Measurements from ENCODE around the gene LTBP1. TPM values are rescaled to one million over a fixed set of nuclear protein-coding genes. Genes with fewer than 3 reads are reported as not detected.
"Not testable (repeated sequence)": the region's sequence is repeated elsewhere in the genome, so short reads cannot be mapped to it uniquely, and the experiment has no call there.

Gene LTBP1
- total RNA-seq, 2 donors from 2014 or later: 21.2 to 24.8 TPM

GRCh38 chr2:33350632-33351031 lies 403.9 kb downstream of the LTBP1 start:
- intact Hi-C loops (cut with DNase I, micrococcal nuclease): no loop called here
- ATAC-seq (peak; percentile 81), DNase-seq (no peak)

DNA sequence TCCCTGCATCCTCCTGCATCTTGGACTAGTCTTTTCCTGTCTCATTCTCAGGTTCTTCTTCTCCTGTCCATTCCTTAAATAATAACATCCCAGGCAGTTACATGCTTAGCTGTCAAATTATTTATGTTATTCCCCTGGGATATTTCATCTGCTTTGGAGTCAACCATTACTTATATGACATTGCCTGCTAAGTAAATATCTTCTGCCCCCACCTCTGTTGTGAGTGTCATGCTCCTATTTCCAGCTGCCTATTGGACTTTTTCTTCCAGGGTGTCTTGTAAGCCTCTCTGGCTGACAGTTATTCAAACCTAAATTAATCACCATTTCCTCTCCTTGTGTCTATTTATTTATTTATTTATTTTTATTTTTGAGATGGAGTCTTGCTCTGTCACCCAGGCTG lies 405.0 kb downstream of the LTBP1 start:
- ATAC-seq: no peak
- no peak for DNase-seq
- intact Hi-C loops (cut with DNase I, micrococcal nuclease): no loop called here

GRCh38 chr2:33354981-33355380 lies 408.2 kb downstream of the LTBP1 start:
- intact Hi-C loops (cut with DNase I, micrococcal nuclease): no loop called here
- DNase-seq: no peak
- ATAC-seq: no peak

GRCh38 chr2:33358878-33359277 lies 412.1 kb downstream of the LTBP1 start:
- ATAC-seq (no peak), DNase-seq (no peak)
- intact Hi-C loops (cut with DNase I, micrococcal nuclease): no loop called here

DNA sequence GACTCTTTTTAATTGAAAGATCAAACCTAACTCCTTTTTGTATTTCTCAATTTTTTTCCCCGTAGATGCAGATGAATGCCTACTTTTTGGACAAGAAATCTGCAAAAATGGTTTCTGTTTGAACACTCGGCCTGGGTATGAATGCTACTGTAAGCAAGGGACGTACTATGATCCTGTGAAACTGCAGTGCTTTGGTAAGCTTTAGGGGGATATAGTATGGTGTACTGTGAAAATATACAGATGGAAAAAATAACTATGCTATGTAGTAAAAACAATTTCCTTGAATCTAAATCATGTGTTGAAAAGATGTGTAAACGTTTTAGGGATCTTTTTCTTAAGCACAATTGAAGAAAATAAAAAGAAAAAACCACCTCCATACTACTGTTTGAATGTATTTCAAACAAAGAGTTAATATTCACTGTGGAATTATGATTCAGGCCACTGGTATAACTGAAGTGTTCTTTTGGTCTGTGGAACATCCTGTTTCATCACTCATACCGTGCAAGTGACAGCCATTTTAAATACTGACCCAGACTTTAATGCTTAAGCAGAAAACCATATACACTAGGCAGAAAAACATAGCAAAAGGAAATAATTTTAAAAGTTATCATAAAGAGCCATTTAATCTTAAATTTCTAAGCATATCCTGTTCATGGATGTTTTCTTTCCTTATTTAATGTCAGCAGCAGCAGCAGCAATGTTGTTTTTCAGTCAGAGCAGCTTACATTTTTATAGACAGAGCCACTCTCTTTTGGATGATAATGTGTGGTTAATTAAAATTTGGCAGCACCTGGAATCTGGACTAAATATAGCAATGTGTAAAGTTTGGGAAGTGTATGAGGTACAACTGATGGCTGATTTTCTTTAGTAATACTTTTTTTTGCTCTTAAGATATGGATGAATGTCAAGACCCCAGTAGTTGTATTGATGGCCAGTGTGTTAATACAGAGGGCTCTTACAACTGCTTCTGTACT lies 416.9 kb downstream of the LTBP1 start:
- no peak for DNase-seq
- intact Hi-C loops (cut with DNase I, micrococcal nuclease): no loop called here

DNA sequence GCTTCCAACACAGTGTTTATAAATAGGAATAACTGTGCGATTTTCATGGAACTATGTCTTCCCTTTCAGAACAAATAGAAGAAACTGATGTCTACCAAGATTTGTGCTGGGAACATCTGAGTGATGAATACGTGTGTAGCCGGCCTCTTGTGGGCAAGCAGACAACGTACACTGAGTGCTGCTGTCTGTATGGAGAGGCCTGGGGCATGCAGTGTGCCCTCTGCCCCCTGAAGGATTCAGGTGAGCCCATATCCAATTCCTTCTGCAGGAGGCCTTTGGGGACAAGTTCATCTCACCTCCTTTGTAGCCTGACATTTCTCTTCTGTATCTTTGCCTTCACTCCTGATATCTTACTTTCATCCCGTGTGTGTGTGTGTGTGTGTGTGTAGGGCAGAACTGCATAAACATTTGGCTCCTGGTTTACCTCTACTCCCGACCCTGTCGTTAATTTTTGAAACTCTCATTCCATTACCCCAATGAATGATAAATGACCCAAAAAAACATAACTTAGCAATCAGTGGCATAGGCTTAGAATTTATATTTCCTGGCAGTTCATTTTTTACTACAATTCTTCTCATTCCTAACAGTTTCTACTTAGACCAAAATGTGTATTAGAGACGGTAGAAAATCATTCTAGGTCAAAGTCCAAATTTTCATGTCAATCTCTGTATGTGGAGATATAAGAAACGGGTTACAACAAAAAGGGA lies 418.7 kb downstream of the LTBP1 start:
- no peak for ATAC-seq
- no peak for DNase-seq
- intact Hi-C loops (cut with DNase I, micrococcal nuclease): no loop called here

More for the DNA sequence above, 416.9 kb downstream of the LTBP1 start:
- ATAC-seq: no peak

GRCh38 chr2:33366473-33366872 lies 419.7 kb downstream of the LTBP1 start:
- ATAC-seq: no peak
- no peak for DNase-seq
- intact Hi-C loops (cut with DNase I, micrococcal nuclease): no loop called here

DNA sequence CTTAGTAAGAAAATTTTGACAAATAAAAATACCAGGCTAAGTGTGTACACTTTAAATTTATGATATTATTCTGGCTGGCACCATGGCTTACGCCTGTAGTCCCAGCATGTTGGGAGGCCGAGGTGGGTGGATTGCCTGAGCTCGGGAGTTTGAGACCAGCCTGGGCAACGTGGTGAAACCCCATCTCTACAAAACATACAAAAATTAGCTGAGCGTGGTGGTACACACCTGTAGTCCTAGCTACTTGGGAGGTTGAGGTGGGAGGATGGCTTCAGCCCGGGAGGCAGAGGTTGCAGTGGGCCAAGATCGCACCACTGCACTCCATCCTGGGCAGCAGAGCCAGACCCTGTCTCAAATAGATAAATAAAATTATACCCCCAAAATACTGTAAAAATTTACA lies 421.8 kb downstream of the LTBP1 start:
- intact Hi-C loops (cut with DNase I, micrococcal nuclease); ATAC-seq: not testable (repeated sequence)

DNA sequence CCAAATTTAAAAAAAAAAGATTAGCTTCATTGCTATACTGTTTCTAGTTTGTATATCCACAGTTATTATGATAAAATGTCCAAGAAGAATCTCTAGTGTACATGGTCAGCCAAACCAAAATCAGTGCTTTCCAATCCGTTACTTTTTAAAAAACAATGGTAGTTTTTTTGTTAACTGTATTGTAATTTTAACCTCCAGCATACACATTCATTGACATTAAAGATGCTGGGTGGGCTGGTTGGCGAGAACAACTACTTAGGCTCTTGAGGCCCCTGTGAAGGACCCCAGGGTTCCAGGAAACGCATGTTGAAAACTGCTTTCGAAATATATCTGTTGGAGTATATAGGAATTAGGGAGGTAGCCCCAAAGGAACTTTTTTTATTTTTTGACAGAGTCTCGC lies 422.4 kb downstream of the LTBP1 start:
- ATAC-seq (no peak), DNase-seq (no peak)
- intact Hi-C loops (cut with DNase I, micrococcal nuclease): no loop called here

More for the DNA sequence above, 421.8 kb downstream of the LTBP1 start:
- not testable (repeated sequence) for DNase-seq

DNA sequence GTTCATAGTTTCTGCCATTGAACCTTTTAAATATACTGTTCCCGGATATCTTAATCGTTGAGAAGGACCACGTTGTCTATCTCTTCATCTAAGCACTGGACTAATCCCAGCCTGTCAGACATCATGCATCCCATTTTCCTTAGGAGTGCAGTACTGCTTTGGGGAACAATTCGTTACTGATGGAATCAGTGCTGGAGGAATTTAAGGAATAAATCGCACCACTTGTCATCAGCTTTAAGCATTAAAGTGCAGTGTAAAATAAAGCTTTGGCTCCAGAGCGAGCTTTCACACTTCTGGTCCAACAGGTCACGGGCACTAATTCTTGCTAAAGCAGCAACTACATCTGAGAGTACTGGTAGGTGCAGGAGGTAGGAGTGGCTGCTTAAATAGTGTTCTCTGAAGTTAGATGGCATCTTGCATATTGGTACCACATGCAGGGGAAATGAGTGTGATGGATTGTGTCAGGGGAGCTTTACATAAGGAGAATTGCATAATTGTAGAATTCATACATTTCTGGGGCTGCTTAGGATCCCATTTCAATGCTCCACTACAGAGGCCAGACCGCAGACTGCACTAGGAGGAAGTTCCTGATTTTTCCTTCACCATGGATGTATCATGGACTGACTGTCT lies 424.0 kb downstream of the LTBP1 start:
- intact Hi-C loops (cut with DNase I, micrococcal nuclease): loop anchor here in 1 of 2 donors (10.0 kb wide), 1 partner anchor 336 kb away; no protein-coding TSS in a partner anchor

GRCh38 chr2:33371304-33372090 lies 424.7 kb downstream of the LTBP1 start:
- DNase-seq (no peak), ATAC-seq (no peak)
- intact Hi-C loops (cut with DNase I, micrococcal nuclease): loop anchor here in 1 of 2 donors (10.0 kb wide), 1 partner anchor 337 kb away; no protein-coding TSS in a partner anchor

More for the DNA sequence above, 424.0 kb downstream of the LTBP1 start:
- no peak for DNase-seq
- ATAC-seq: no peak

DNA sequence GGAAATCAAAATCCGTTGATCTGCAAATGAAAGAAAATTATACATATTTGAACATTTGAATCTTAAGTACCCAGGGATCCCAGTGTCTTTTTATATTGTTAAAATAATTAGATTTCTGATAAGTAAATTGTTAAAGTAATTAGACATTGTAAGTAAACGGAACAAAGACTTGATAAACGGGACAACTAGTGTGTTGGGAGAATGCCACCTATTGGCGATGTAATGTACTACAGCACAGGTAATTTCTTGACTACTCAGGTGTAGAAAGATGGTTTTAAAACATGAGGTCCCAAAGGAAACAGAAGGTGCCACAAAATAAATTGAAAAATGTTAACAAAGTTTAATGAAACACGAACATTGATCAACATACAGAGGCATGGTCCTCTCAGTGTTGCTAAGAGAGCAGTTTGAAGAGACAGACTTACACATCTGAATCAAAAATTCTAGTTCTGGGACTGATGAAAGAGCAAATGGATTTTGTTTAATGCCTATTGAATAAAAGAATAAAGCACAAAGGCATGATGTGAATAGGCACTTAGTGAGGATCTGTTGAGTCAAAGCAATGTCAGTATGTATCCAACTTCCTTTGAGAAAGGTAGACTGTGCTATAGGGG lies 426.3 kb downstream of the LTBP1 start:
- intact Hi-C loops (cut with DNase I, micrococcal nuclease): loop anchor here in 1 of 2 donors (10.0 kb wide), 1 partner anchor 338 kb away; no protein-coding TSS in a partner anchor
- ATAC-seq (peak; percentile 55), DNase-seq (no peak)

DNA sequence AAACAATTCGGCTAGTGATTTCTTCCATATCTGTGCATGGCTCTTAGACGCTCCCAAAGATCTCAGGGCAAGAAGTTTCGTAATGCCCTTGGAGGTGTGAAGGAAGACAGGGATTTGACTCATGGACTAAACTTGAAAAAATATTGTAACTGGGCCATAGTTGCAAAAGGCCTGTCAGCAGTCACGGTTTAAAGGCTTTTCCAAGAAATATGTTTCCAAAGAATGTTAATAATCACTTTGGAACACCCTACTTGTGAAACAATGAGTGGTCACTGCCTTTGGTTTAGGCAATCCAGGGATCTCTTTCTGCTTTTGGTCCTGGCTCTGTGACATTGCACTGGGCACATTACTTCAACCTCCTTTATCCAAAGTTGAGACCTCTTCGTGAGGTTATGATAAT lies 427.2 kb downstream of the LTBP1 start:
- DNase-seq (no peak), ATAC-seq (no peak)
- intact Hi-C loops (cut with DNase I, micrococcal nuclease): loop anchor here in 1 of 2 donors (10.0 kb wide), 1 partner anchor 339 kb away; no protein-coding TSS in a partner anchor

DNA sequence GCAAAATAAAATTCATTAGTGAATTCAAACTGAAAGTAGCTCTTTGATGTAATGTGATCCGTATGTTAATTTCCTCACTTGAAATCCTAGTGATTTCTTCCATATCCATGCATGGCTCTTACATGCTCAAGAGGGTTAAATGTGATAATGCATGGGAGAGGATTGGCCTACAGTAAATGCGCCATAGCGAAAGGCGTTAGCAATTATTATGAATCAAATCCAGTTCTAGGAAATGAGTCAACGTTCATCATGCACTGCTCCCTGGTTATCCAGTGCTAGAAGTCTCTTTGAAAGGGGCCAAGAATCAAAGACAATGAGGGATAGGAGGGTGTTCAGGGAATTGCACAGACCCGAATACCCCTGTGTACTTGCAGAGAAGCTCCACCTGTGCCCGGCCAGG lies 428.3 kb downstream of the LTBP1 start:
- intact Hi-C loops (cut with DNase I, micrococcal nuclease): loop anchor here in 1 of 2 donors (10.0 kb wide), 1 partner anchor 340 kb away; no protein-coding TSS in a partner anchor
- no peak for ATAC-seq
- no peak for DNase-seq

GRCh38 chr2:33377048-33377447 lies 430.3 kb downstream of the LTBP1 start:
- intact Hi-C loops (cut with DNase I, micrococcal nuclease): loop anchor here in 1 of 2 donors (10.0 kb wide), 1 partner anchor 342 kb away; no protein-coding TSS in a partner anchor

GRCh38 chr2:33378556-33379210 lies 431.9 kb downstream of the LTBP1 start:
- ATAC-seq (no peak), DNase-seq (no peak)
- intact Hi-C loops (cut with DNase I, micrococcal nuclease): loop anchor here in 1 of 2 donors (10.0 kb wide), 1 partner anchor 344 kb away; no protein-coding TSS in a partner anchor

More at GRCh38 chr2:33377048-33377447, 430.3 kb downstream of the LTBP1 start:
- ATAC-seq (no peak), DNase-seq (no peak)

GRCh38 chr2:33380001-33380609 lies 433.4 kb downstream of the LTBP1 start:
- no peak for ATAC-seq
- intact Hi-C loops (cut with DNase I, micrococcal nuclease): no loop called here
- no peak for DNase-seq

All from left colon (tissue), 2 donors.